Stomach (tissue), 9 donors: ENCODE results near the gene NCS1. TPM values are rescaled to one million over a fixed set of nuclear protein-coding genes. Genes with fewer than 3 reads are reported as not detected.

ENCODE experiments used
- DNase-seq, 2 donors: peaks; one replicate each; pipeline versions ENCODE4 v3.0.0 to v3.0.0-alpha.2; 2013 to 2019
- H3K27ac ChIP-seq, 5 donors: fragments of 200-600 bp in 4 of 5; sonication (generic) in 4 of 5; one replicate each; pipeline ENCODE4 v1.5.1; 2013 to 2019; ENCODE audit warnings: mild to moderate bottlenecking in 1 of 5, moderate library complexity in 1 of 5
- H3K27me3 ChIP-seq, 3 donors: fragments of 200-600 bp; sonication (generic); one replicate each; pipeline ENCODE4 v1.5.1; 2017 to 2019; ENCODE audit warnings: mixed run types in 1 of 3
- H3K36me3 ChIP-seq, 4 donors: fragments of 200-600 bp; sonication (generic); 1 replicate in 3 of 4; 2 replicates in 1 of 4; pipeline ENCODE4 v1.5.1; 2016 to 2019
- H3K4me1 ChIP-seq, 4 donors: fragments of 200-600 bp; sonication (generic); one replicate each; pipeline ENCODE4 v1.5.1; 2016 to 2019
- H3K4me3 ChIP-seq, 4 donors: fragments of 200-600 bp; sonication (generic) in 3 of 4; one replicate each; pipeline ENCODE4 v1.5.1; 2016 to 2019; ENCODE audit warnings: mild to moderate bottlenecking in 1 of 4
- H3K9me3 ChIP-seq, 4 donors: fragments of 200-600 bp; sonication (generic); one replicate each; pipeline ENCODE4 v1.5.1; 2016 to 2019
- CTCF ChIP-seq, 7 experiments: fragments of 450-650 bp in 4 of 7; fragments of 200-600 bp in 3 of 7; sonication (generic) in 3 of 7; IDR thresholded peaks; one replicate each; pipeline ENCODE4 v1.5.1; 2016 to 2019; ENCODE audit warnings: antibody characterized with exemption in 7 of 7, control low read depth in 2 of 7, mild to moderate bottlenecking in 1 of 7
- EP300 ChIP-seq: sonication (generic); formaldehyde crosslinking; IDR thresholded peaks from one replicate; pipeline ENCODE4 v1.6.1; 2017; ENCODE audit warnings: antibody characterized with exemption
- POLR2A ChIP-seq, 4 donors: fragments of 450-650 bp; IDR thresholded peaks; one replicate each; pipeline ENCODE4 v1.6.1; 2016; ENCODE audit warnings: antibody characterized with exemption in 4 of 4, control low read depth in 2 of 4, mild to moderate bottlenecking in 1 of 4, moderate library complexity in 1 of 4
- POLR2AphosphoS5 ChIP-seq, 3 donors: sonication (generic); formaldehyde crosslinking; IDR thresholded peaks; one replicate each; pipeline ENCODE4 v1.6.1; 2016; ENCODE audit warnings: antibody characterized with exemption in 3 of 3
- WGBS, 5 donors: extraction: QIAGEN DNeasy Blood & Tissue Kit in 3 of 5; methylation state at CpG; one replicate each; pipeline versions ENCODE4 v1.1.5 to v1.1.7; 2013 to 2018; 5-methylcytosine and 5-hydroxymethylcytosine counted together
- intact Hi-C: fragments of 100-400 bp; cut with DNase I; formaldehyde crosslinking; loops from one replicate; pipeline ENCODE4 v1.15.1; 2023; ENCODE audit warnings: low total_unique reads
- polyA plus RNA-seq, 3 donors: library from polyadenylated mRNA; stranded (reverse); fragments of 200-250 nt; gene quantifications; one replicate each; pipeline ENCODE4 v1.2.3, GENCODE V29; 2013
- total RNA-seq, 5 donors: library from RNA; depleted of rRNA; stranded (reverse); fragments of >200 nt; gene quantifications; one replicate each; pipeline versions ENCODE4 v1.1.0 to v1.2.3, GENCODE V29; 2014 to 2016
- donor health status: healthy with polysubstance abuse.
- donor health status: Bipolar disorder and iron deficiency.
- donor health status: healthy.

NCS1 gene
- total and polyA plus RNA-seq, 8 donors: 3.2 to 50.0 (median 16.6) TPM

GRCh38 chr9:130143279-130143893, 28.8 kb upstream of the NCS1 start:
- Histone ChIP-seq H3K4me1 (peaks cover 4 to 40% (median 18%) of the 10 kb centered on the region in 4 donors), H3K9me3 (no peaks in the 10 kb centered on the region), H3K27me3 (peaks cover 0 to 13% (median 0%) of the 10 kb centered on the region in 3 donors), H3K27ac (peak overlapping the region in 1 of 5 donors; percentile 42), H3K4me3 (no peak overlapping the region), H3K36me3 (no peaks in the 10 kb centered on the region)
- intact Hi-C loops: no loop called here
- 76 to 83% (median 80%) methylated on average over 20 to 24 of the region's 24 CpGs for WGBS, 5 donors
- DNase-seq: no peak
- TF ChIP-seq POLR2A (IDR thresholded peaks at IDR 0.05) (no peak), EP300 (no peak), CTCF (IDR thresholded peaks at IDR 0.05) (no peak), POLR2AphosphoS5 (IDR thresholded peaks at IDR 0.05) (no peak)

GRCh38 chr9:130143958-130144366, 28.2 kb upstream of the NCS1 start:
- TF ChIP-seq EP300 (no peak), POLR2AphosphoS5 (IDR thresholded peaks at IDR 0.05) (no peak), CTCF (IDR thresholded peaks at IDR 0.05) (no peak), POLR2A (IDR thresholded peaks at IDR 0.05) (no peak)
- intact Hi-C loops: no loop called here
- Histone ChIP-seq H3K9me3 (no peaks in the 10 kb centered on the region), H3K36me3 (no peaks in the 10 kb centered on the region), H3K4me1 (peaks cover 0 to 35% (median 15%) of the 10 kb centered on the region in 4 donors), H3K27ac (peak overlapping the region in 1 of 5 donors; percentile 42), H3K4me3 (no peak overlapping the region), H3K27me3 (peaks cover 0 to 13% (median 0%) of the 10 kb centered on the region in 3 donors)
- DNase-seq: peak in 1 of 2 donors; percentile 60
- 27 to 46% (median 31%) methylated on average over 14 of the region's 14 CpGs for WGBS, 5 donors

- Histone ChIP-seq H3K36me3 (no peaks in the 10 kb centered on the region), H3K27ac (no peak overlapping the region), H3K4me3 (no peak overlapping the region), H3K27me3 (peaks cover 0 to 13% (median 0%) of the 10 kb centered on the region in 3 donors), H3K4me1 (peaks cover 0 to 27% (median 12%) of the 10 kb centered on the region in 4 donors), H3K9me3 (no peaks in the 10 kb centered on the region)
- 31 to 51% (median 37%) methylated on average over 4 to 5 of the region's 5 CpGs for WGBS, 5 donors
- no peak for TF ChIP-seq POLR2A (IDR thresholded peaks at IDR 0.05)
- no peak for TF ChIP-seq EP300
- TF ChIP-seq CTCF (IDR thresholded peaks at IDR 0.05): no peak
- no peak for TF ChIP-seq POLR2AphosphoS5 (IDR thresholded peaks at IDR 0.05)
- peak in 1 of 2 donors; percentile 32 for DNase-seq
- intact Hi-C loops: no loop called here
Observed at GRCh38 chr9:130144703-130145102, 27.5 kb upstream of the NCS1 start.

- DNase-seq: no peak
- Histone ChIP-seq H3K27me3 (peaks cover 0 to 13% (median 0%) of the 10 kb centered on the region in 3 donors), H3K27ac (no peak overlapping the region), H3K9me3 (no peaks in the 10 kb centered on the region), H3K36me3 (no peaks in the 10 kb centered on the region), H3K4me1 (peaks cover 0 to 18% (median 12%) of the 10 kb centered on the region in 4 donors), H3K4me3 (no peak overlapping the region)
- no peak for TF ChIP-seq EP300
- TF ChIP-seq POLR2A (IDR thresholded peaks at IDR 0.05): no peak
- no peak for TF ChIP-seq CTCF (IDR thresholded peaks at IDR 0.05)
- no peak for TF ChIP-seq POLR2AphosphoS5 (IDR thresholded peaks at IDR 0.05)
- WGBS, 5 donors: 50 to 70% (median 64%) methylated on average over 1 of the region's 1 CpG
- intact Hi-C loops: no loop called here
Observed at GRCh38 chr9:130145658-130146057, 26.5 kb upstream of the NCS1 start.
